H1 (cell line): ENCODE measurements around the gene PTPN13. TPM values are rescaled to one million over a fixed set of nuclear protein-coding genes. Genes with fewer than 3 reads are reported as not detected.

Experiments used
- CTCF ChIA-PET: fragments of 300-600 bp; sonication (Branson Sonifier 250); formaldehyde crosslinking; loops from one replicate; lab custom pipeline; 2021; ENCODE audit not compliant: partially characterized antibody; lab: Charles Lee
- POLR2A ChIA-PET: fragments of 300-600 bp; sonication (Branson Sonifier 250); formaldehyde crosslinking; loops from one replicate; lab custom pipeline; 2021; ENCODE audit warnings: inconsistent platforms; ENCODE audit not compliant: partially characterized antibody; lab: Charles Lee
- DNase-seq, 2 experiments: peaks; one replicate each; pipeline versions ENCODE4 v3.0.0 to v3.0.0-alpha.2; 2010 to 2022; ENCODE audit warnings: low spot score in 2 of 2, low read depth in 1 of 2, mixed read lengths in 1 of 2
- FAIRE-seq: peaks from 2 replicates; lab custom pipeline; 2011; peaks lifted over from hg19 to GRCh38; lab: Jason Lieb, UNC
- H2AFZ ChIP-seq: 2 replicates; pipeline ENCODE4 v1.8.1; 2012; ENCODE audit warnings: low read length, inconsistent platforms
- H2AK5ac ChIP-seq: 2 replicates; pipeline ENCODE4 v1.6.1; 2013; ENCODE audit warnings: low read depth, low read length
- H2BK120ac ChIP-seq: replicated peaks from 2 replicates; pipeline ENCODE3; 2013; ENCODE audit warnings: low read depth, low read length, inconsistent platforms
- H2BK12ac ChIP-seq: 2 replicates; pipeline ENCODE4 v1.6.1; 2013; ENCODE audit warnings: low read depth, low read length
- H2BK15ac ChIP-seq: 2 replicates; pipeline ENCODE4 v1.6.1; 2013; ENCODE audit warnings: low read length
- H2BK20ac ChIP-seq: 2 replicates; pipeline ENCODE4 v1.6.1; 2013; ENCODE audit warnings: low read length
- H2BK5ac ChIP-seq: 2 replicates; pipeline ENCODE4 v1.6.1; 2013; ENCODE audit warnings: low read depth, low read length
- H3K14ac ChIP-seq: 2 replicates; pipeline ENCODE4 v1.6.1; 2013; ENCODE audit warnings: inconsistent platforms; ENCODE audit not compliant: insufficient read length
- H3K18ac ChIP-seq: 2 replicates; pipeline ENCODE4 v1.6.1; 2013; ENCODE audit warnings: low read length; ENCODE audit errors: extremely low read depth
- H3K23ac ChIP-seq: 2 replicates; pipeline ENCODE4 v1.6.1; 2013; ENCODE audit warnings: inconsistent platforms; ENCODE audit not compliant: insufficient read length
- H3K23me2 ChIP-seq: 2 replicates; pipeline ENCODE4 v1.6.1; 2013; ENCODE audit warnings: low read depth, low read length
- H3K27ac ChIP-seq: 2 replicates; pipeline ENCODE4 v1.6.1; 2011; ENCODE audit warnings: low read depth, low read length, inconsistent platforms
- H3K27me3 ChIP-seq, 4 experiments: replicated peaks in 1 of 4; 1 replicate in 1 of 4; 2 replicates in 3 of 4; pipeline versions ENCODE4 v1.6.1 to v1.8.1; 2011 to 2013; ENCODE audit warnings: low read length in 3 of 4, mild to moderate bottlenecking in 3 of 4, inconsistent platforms in 2 of 4, mixed read lengths in 2 of 4, moderate library complexity in 1 of 4; ENCODE audit not compliant: control insufficient read depth in 3 of 4, insufficient read depth in 3 of 4; ENCODE audit errors: extremely low read depth in 1 of 4
- H3K36me3 ChIP-seq, 4 experiments: 2 replicates each; pipeline versions ENCODE4 v1.6.1 to v1.8.1; 2011 to 2013; ENCODE audit warnings: mild to moderate bottlenecking in 4 of 4, low read length in 3 of 4, moderate library complexity in 2 of 4, control low read depth in 1 of 4, inconsistent platforms in 1 of 4; ENCODE audit not compliant: insufficient read depth in 4 of 4, control insufficient read depth in 2 of 4
- H3K4ac ChIP-seq: replicated peaks from 2 replicates; pipeline ENCODE3; 2013; ENCODE audit warnings: low read length, low read depth, mixed read lengths, inconsistent platforms; ENCODE audit not compliant: insufficient read length
- H3K4me1 ChIP-seq, 4 experiments: replicated peaks in 1 of 4; 1 replicate in 1 of 4; 2 replicates in 3 of 4; pipeline versions ENCODE4 v1.6.1 to v1.8.1; 2011 to 2013; ENCODE audit warnings: low read length in 3 of 4, inconsistent platforms in 2 of 4, mixed read lengths in 1 of 4; ENCODE audit not compliant: insufficient read depth in 4 of 4, control insufficient read depth in 3 of 4
- H3K4me2 ChIP-seq, 2 experiments: 2 replicates each; pipeline versions ENCODE4 v1.6.1 to v1.8.1; 2011 to 2013; ENCODE audit warnings: low read depth in 2 of 2, low read length in 2 of 2, control low read depth in 1 of 2, inconsistent platforms in 1 of 2, mild to moderate bottlenecking in 1 of 2; ENCODE audit not compliant: insufficient read depth in 1 of 2
- H3K4me3 ChIP-seq, 4 experiments: fragments of 200-600, 300-600 bp in 1 of 4; sonication (generic), shearing (Covaris generic), sonication (Bioruptor Twin) in 1 of 4; 2 replicates each; pipeline versions ENCODE4 v1.5.1 to v1.8.1; 2011 to 2016; ENCODE audit warnings: low read length in 4 of 4, low read depth in 3 of 4, control low read depth in 2 of 4, inconsistent platforms in 2 of 4, mild to moderate bottlenecking in 2 of 4, mixed read lengths in 1 of 4, moderate library complexity in 1 of 4; ENCODE audit not compliant: insufficient read depth in 2 of 4; ENCODE audit errors: extremely low read depth in 1 of 4
- H3K56ac ChIP-seq: replicated peaks from 2 replicates; pipeline ENCODE3; 2013; ENCODE audit warnings: low read depth, mild to moderate bottlenecking, mixed read lengths, low read length, inconsistent platforms; ENCODE audit not compliant: insufficient read length
- H3K79me1 ChIP-seq: 2 replicates; pipeline ENCODE4 v1.6.1; 2013; ENCODE audit warnings: low read depth, low read length, control low read depth
- H3K79me2 ChIP-seq, 2 experiments: 2 replicates each; pipeline versions ENCODE4 v1.6.1 to v1.8.1; 2012 to 2013; ENCODE audit warnings: low read length in 2 of 2, mild to moderate bottlenecking in 2 of 2, inconsistent platforms in 1 of 2; ENCODE audit not compliant: insufficient read depth in 2 of 2, control insufficient read depth in 1 of 2
- H3K9ac ChIP-seq, 4 experiments: replicated peaks in 1 of 4; 1 replicate in 1 of 4; 2 replicates in 3 of 4; pipeline versions ENCODE4 v1.6.1 to v1.8.1; 2011 to 2013; ENCODE audit warnings: low read depth in 3 of 4, low read length in 3 of 4, control low read depth in 2 of 4, mild to moderate bottlenecking in 2 of 4, moderate library complexity in 2 of 4, inconsistent platforms in 1 of 4; ENCODE audit errors: extremely low read depth in 1 of 4
- H3K9me3 ChIP-seq, 2 experiments: 2 replicates each; pipeline versions ENCODE4 v1.6.1 to v1.8.1; 2012 to 2013; ENCODE audit warnings: mild to moderate bottlenecking in 2 of 2, moderate library complexity in 2 of 2, control low read depth in 1 of 2, inconsistent platforms in 1 of 2, low read depth in 1 of 2, low read length in 1 of 2, mixed read lengths in 1 of 2; ENCODE audit not compliant: insufficient read depth in 2 of 2
- H4K20me1 ChIP-seq, 2 experiments: replicated peaks in 1 of 2; 2 replicates each; pipeline versions ENCODE3 to v1.8.1; 2011 to 2013; ENCODE audit warnings: inconsistent platforms in 2 of 2, low read length in 2 of 2, mild to moderate bottlenecking in 1 of 2; ENCODE audit not compliant: insufficient read depth in 2 of 2, control insufficient read depth in 1 of 2
- H4K5ac ChIP-seq: 2 replicates; pipeline ENCODE4 v1.6.1; 2013; ENCODE audit warnings: low read length, low read depth, mixed read lengths, inconsistent platforms; ENCODE audit not compliant: insufficient read length
- H4K8ac ChIP-seq: 2 replicates; pipeline ENCODE4 v1.8.0; 2013; ENCODE audit warnings: mild to moderate bottlenecking, moderate library complexity, low read length, inconsistent platforms; ENCODE audit not compliant: insufficient read depth; ENCODE audit errors: extremely low read depth
- H4K91ac ChIP-seq: replicated peaks from 2 replicates; pipeline ENCODE3; 2013; ENCODE audit warnings: low read length, mixed read lengths, inconsistent platforms; ENCODE audit not compliant: insufficient read length
- EZH2 ChIP-seq: fragments of 200-600 bp; sonication (generic); IDR thresholded peaks from 2 replicates; pipeline ENCODE4 v1.7.1; 2012; ENCODE audit warnings: low read depth, mild to moderate bottlenecking, moderate library complexity, low read length, inconsistent platforms; ENCODE audit not compliant: severe bottlenecking
- HDAC2 ChIP-seq, 2 experiments: fragments of 300-600 bp in 1 of 2; sonication (generic) in 1 of 2; IDR thresholded peaks; 2 replicates each; pipeline ENCODE4 v1.6.1; 2011 to 2012; ENCODE audit warnings: low read depth in 2 of 2, low read length in 2 of 2, mild to moderate bottlenecking in 2 of 2, moderate library complexity in 2 of 2, borderline replicate concordance in 1 of 2, inconsistent platforms in 1 of 2
- MAX ChIP-seq: IDR thresholded peaks from 2 replicates; pipeline ENCODE4 v1.6.1; 2012; ENCODE audit warnings: inconsistent platforms
- POLR2AphosphoS5 ChIP-seq: IDR thresholded peaks from 2 replicates; pipeline ENCODE4 v1.6.1; 2011; ENCODE audit warnings: low read depth, low read length
- SIN3A ChIP-seq, 2 experiments: IDR thresholded peaks in 1 of 2; conservative IDR thresholded peaks in 1 of 2; 2 replicates each; pipeline ENCODE4 v1.6.1; 2011 to 2012; ENCODE audit warnings: low read length in 2 of 2, improper control_type of control experiment in 1 of 2, low read depth in 1 of 2, mild to moderate bottlenecking in 1 of 2
- SP2 ChIP-seq: IDR thresholded peaks from 2 replicates; pipeline ENCODE4 v1.6.1; 2012; ENCODE audit warnings: mild to moderate bottlenecking, low read length, inconsistent platforms
- TBP ChIP-seq: IDR thresholded peaks from 2 replicates; pipeline ENCODE4 v1.6.1; 2011; ENCODE audit warnings: low read depth, low read length, improper control_type of control experiment
- polyA plus RNA-seq, 7 experiments: library from polyadenylated mRNA; depleted of rRNA in 3 of 7; stranded (reverse) in 5 of 7; unstranded in 2 of 7; fragments of >200 nt in 5 of 7; fragments of 200-250 nt in 2 of 7; gene quantifications; 1 replicate in 5 of 7; 2 replicates in 1 of 7; 4 replicates in 1 of 7; pipeline versions ENCODE4 v1.2.1 to v1.2.3, GENCODE V29; 2011 to 2013; ENCODE audit warnings: missing spikeins in 2 of 7, mixed read lengths in 2 of 7
- total RNA-seq: library from RNA; stranded (reverse); fragmentation: NEBNext Ultra II Directional; extraction: Animal tissue kit (Norgen Biotek cat#: 25700); gene quantifications from 2 replicates; pipeline ENCODE4 v1.2.1, GENCODE V29; 2021

The PTPN13 gene
- total and polyA plus RNA-seq, 2 of the 8 experiments (the other 6 are each of a cell fraction or from before 2014, with no cell fraction given) = 12.7 to 57.9 TPM

- no peak overlapping the region for H2BK20ac ChIP-seq
- no peak overlapping the region for H2BK15ac ChIP-seq
- no peaks in the 10 kb centered on the region for H3K36me3 ChIP-seq
- no peak overlapping the region for H4K8ac ChIP-seq
- H3K4me1 ChIP-seq = no peaks in the 10 kb centered on the region
- H3K4me2 ChIP-seq = no peak overlapping the region
- H4K5ac ChIP-seq = no peak overlapping the region
- peaks cover 0 to 86% of the 10 kb centered on the region in 2 experiments; a peak in 3 of 4 replicates for H3K79me2 ChIP-seq
- H3K18ac ChIP-seq = no peak overlapping the region
- ChIA-PET CTCF (no interaction called here), POLR2A (no interaction called here)
- no peak overlapping the region for H3K4ac ChIP-seq
- H3K23me2 ChIP-seq = no peaks in the 10 kb centered on the region
- no peak overlapping the region for H4K91ac ChIP-seq
- no peak overlapping the region for H2BK120ac ChIP-seq
- H3K9ac ChIP-seq = no peak overlapping the region
- no peak overlapping the region for H2AK5ac ChIP-seq
- H3K4me3 ChIP-seq = no peak overlapping the region
- H2BK5ac ChIP-seq = no peak overlapping the region
- H4K20me1 ChIP-seq = peaks cover 2 to 4% of the 10 kb centered on the region in 2 experiments
- no peak overlapping the region for H3K23ac ChIP-seq
- DNase-seq (no peak), FAIRE-seq (no peak)
- no peaks in the 10 kb centered on the region; the same call in 1 of the 2 replicates for H3K79me1 ChIP-seq
- H3K56ac ChIP-seq = no peak overlapping the region
- no peak overlapping the region for H3K14ac ChIP-seq
- no peak overlapping the region for H2AFZ ChIP-seq
- no peaks in the 10 kb centered on the region for H3K9me3 ChIP-seq
- no peak overlapping the region for H3K27ac ChIP-seq
- H3K27me3 ChIP-seq = no peaks in the 10 kb centered on the region
- no peak overlapping the region for H2BK12ac ChIP-seq
- TF ChIP-seq EZH2 (no peak), POLR2AphosphoS5 (no peak), MAX (no peak), TBP (no peak), SIN3A (conservative IDR thresholded peaks at IDR 0.05 in 1 of 2, IDR thresholded peaks at IDR 0.05 in 1 of 2; ENCODE audit: low read depth in 1 of 2, low read length in 2 of 2) (no peak), SP2 (no peak), HDAC2 (IDR thresholded peaks at IDR 0.05; ENCODE audit: borderline replicate concordance in 1 of 2, low read depth in 2 of 2, low read length in 2 of 2) (no peak)
Observed at GRCh38 chr4:86606809-86607208, 12.7 kb downstream of the PTPN13 start.
